Right atrium auricular region (tissue), 2 donors: ENCODE results near the gene VIT. TPM values are rescaled to one million over a fixed set of nuclear protein-coding genes. Genes with fewer than 3 reads are reported as not detected.

ENCODE experiments used
- DNase-seq: peaks from one replicate; pipeline ENCODE4 v3.0.0-alpha.2; 2019; ENCODE audit warnings: low spot score
- H3K27ac ChIP-seq, 2 donors: fragments of 200-600 bp; sonication (generic); 1 replicate in 1 of 2; 2 replicates in 1 of 2; pipeline ENCODE4 v1.5.1; 2016 to 2019
- H3K27me3 ChIP-seq, 2 donors: fragments of 200-600 bp; sonication (generic); one replicate each; pipeline versions ENCODE4 v1.5.1 to v1.6.0; 2017 to 2019
- H3K36me3 ChIP-seq: fragments of 200-600 bp; sonication (generic); one replicate; pipeline ENCODE4 v1.5.1; 2016
- H3K4me1 ChIP-seq, 2 donors: fragments of 200-600 bp; sonication (generic); one replicate each; pipeline versions ENCODE4 v1.5.1 to v1.6.0; 2017 to 2019
- H3K4me3 ChIP-seq, 2 donors: fragments of 200-600 bp; sonication (generic); 1 replicate in 1 of 2; 2 replicates in 1 of 2; pipeline ENCODE4 v1.5.1; 2017 to 2019; ENCODE audit warnings: mild to moderate bottlenecking in 1 of 2, moderate library complexity in 1 of 2
- H3K9me3 ChIP-seq, 2 donors: fragments of 200-600 bp; sonication (generic); one replicate each; pipeline ENCODE4 v1.5.1; 2019
- total RNA-seq, 2 donors: library from RNA; depleted of rRNA; stranded (reverse); fragments of >200 nt; gene quantifications; one replicate each; pipeline ENCODE4 v1.1.0, GENCODE V29; 2016
- TF ChIP-seq, protein P1 (sequence below), 2 donors: fragments of 200-600 bp; sonication (generic); IDR thresholded peaks; one replicate each; pipeline ENCODE4 v1.5.1; 2019; ENCODE audit warnings: antibody characterized with exemption in 2 of 2

VIT gene
- total RNA-seq, 2 donors from 2014 or later, result 12.3 to 16.9 TPM

DNA sequence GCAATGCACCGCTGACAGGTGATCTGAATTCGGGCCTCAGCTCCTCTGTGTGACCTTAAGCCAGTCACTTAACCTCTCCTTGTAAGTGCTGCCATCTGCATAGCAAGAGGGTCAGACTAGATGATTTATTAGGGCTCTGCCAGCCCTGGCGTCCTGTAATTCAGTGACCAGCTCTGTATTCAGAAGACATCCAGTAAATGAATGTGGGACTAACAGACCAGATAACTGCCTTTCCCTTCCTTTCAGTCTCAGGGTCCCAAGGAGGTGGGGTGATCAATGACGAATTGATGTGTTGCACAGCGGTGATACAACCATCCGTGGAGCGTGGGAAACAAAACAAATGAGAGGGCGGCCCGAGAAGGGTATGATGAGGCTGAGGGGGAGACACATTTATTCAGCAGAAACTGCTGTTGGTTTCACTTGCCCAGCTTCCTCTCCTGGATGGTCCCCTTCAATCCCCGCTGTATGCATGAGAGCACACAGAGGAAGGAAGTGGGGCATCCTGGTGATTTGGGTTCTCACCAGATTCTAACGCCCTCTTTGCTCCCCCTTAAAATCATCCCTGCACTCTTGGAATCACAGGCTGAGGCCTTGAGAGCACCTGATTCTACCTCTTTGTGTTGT, 92.8 kb downstream of the VIT start:
- H3K4me3 ChIP-seq, result no peak overlapping the region
- H3K9me3 ChIP-seq, result no peaks in the 10 kb centered on the region
- H3K4me1 ChIP-seq, result no peaks in the 10 kb centered on the region
- DNase-seq, result no peak
- no peaks in the 10 kb centered on the region for H3K27me3 ChIP-seq
- TF ChIP-seq, protein P1, sequence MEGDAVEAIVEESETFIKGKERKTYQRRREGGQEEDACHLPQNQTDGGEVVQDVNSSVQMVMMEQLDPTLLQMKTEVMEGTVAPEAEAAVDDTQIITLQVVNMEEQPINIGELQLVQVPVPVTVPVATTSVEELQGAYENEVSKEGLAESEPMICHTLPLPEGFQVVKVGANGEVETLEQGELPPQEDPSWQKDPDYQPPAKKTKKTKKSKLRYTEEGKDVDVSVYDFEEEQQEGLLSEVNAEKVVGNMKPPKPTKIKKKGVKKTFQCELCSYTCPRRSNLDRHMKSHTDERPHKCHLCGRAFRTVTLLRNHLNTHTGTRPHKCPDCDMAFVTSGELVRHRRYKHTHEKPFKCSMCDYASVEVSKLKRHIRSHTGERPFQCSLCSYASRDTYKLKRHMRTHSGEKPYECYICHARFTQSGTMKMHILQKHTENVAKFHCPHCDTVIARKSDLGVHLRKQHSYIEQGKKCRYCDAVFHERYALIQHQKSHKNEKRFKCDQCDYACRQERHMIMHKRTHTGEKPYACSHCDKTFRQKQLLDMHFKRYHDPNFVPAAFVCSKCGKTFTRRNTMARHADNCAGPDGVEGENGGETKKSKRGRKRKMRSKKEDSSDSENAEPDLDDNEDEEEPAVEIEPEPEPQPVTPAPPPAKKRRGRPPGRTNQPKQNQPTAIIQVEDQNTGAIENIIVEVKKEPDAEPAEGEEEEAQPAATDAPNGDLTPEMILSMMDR (IDR thresholded peaks at IDR 0.05), result no peak
- H3K36me3 ChIP-seq, result no peaks in the 10 kb centered on the region
- H3K27ac ChIP-seq, result no peak overlapping the region

DNA sequence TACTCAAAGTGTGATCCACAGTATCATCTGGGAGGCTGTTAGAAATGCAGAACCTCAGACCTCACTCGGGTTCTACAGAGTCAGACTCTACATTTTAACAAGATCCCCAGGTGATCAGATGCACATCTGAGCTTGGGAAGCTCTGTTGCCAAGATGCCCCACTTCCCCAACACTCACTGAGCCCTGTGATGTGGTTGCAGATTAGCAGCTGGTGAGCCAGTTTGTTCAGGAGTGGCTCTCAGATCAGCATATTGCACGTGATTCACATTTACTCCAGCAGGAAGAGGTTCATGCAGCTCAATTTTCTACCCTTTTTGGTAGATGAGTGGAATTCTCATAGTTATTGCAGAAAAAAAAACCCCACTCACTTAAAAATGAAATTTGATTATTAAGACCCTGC, 96.4 kb downstream of the VIT start:
- TF ChIP-seq, protein P1 (IDR thresholded peaks at IDR 0.05), result no peak
- no peaks in the 10 kb centered on the region for H3K36me3 ChIP-seq
- no peak for DNase-seq

DNA sequence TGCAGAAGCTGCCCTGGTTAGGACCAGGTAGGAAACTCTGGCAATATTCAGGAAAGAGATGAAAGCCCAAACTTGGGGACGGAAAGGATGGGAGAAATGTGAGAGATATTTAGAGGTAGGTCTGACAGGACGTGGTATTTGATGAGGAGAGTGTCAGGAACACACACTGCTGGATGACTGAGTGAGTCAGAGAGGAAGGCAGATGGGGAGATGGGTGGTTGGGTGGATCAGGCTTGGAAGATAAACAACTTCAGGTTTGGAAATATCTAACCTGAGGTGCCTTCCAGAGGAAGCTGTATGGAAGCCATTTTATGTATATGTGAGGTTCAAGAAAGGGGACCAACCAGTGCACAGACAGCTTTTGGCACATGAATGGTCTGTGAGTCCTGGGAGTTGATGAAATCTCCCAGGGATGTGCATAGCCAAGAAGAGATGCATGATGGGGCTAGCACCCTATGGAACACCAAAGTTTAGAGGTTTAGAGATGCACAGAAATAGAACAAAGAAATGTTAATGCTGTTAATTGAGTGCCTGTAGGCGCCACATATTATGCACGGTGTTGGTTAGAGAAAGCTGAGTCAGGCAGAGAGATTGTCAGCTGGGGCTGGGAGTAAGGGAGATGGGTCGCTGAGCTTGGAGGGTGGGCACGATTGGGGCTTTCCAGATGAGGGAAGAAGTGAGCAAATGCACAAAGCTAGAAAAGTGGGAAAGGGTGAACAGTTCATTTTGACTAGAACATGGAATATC, 101.0 kb downstream of the VIT start:
- no peak for DNase-seq
- no peaks in the 10 kb centered on the region for H3K36me3 ChIP-seq
- no peaks in the 10 kb centered on the region for H3K4me1 ChIP-seq
- H3K4me3 ChIP-seq, result no peak overlapping the region
- H3K9me3 ChIP-seq, result no peaks in the 10 kb centered on the region
- no peaks in the 10 kb centered on the region for H3K27me3 ChIP-seq
- TF ChIP-seq, protein P1 (IDR thresholded peaks at IDR 0.05), result no peak
- H3K27ac ChIP-seq, result no peak overlapping the region

More for the DNA sequence above, 96.4 kb downstream of the VIT start:
- Histone ChIP-seq H3K27me3 (no peaks in the 10 kb centered on the region), H3K4me3 (no peak overlapping the region), H3K9me3 (no peaks in the 10 kb centered on the region), H3K27ac (no peak overlapping the region), H3K4me1 (no peaks in the 10 kb centered on the region)

DNA sequence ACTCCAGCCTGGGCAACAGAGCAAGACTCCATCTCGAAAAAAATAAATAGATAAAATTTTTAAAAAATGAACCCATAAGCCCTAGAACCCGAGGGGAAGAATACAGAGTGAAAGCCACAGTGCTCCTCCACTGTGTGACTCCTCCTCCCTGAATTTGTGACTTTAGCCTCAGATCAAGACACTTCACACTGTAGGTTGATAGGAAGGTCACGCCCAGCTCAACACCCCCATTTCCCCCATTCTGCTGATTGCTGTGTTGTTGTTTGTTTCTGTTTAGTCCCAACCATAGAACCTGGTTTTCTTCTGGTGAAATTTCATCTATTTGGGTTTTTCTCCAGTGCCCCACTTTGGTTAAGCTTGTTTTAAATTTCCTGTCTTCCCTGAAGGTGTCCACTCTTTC, 102.2 kb downstream of the VIT start:
- H3K4me1 ChIP-seq, result no peaks in the 10 kb centered on the region
- H3K27ac ChIP-seq, result no peak overlapping the region
- H3K36me3 ChIP-seq, result no peaks in the 10 kb centered on the region
- TF ChIP-seq, protein P1 (IDR thresholded peaks at IDR 0.05), result no peak
- no peaks in the 10 kb centered on the region for H3K27me3 ChIP-seq
- no peak overlapping the region for H3K4me3 ChIP-seq
- peaks cover 0 to 5% of the 10 kb centered on the region in 2 donors for H3K9me3 ChIP-seq
- no peak for DNase-seq

DNA sequence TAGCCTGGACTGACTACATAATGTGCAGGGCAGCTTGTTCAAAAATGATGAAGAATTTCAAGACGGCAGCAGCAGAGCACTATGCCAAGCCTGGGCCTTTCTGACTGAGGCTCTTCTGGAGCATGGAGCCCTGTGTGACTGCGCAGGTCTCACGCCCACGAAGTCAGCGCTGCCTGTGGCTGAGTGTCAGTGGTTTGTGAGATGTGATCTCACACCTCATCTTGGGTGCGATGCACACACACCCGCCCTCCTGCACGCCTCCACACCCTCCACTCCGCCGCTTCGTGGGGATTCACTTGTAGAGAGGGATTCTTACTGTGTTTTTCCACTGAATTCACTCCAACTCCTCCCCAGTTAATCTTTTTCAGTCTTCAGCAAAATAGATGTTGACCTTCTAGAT, 103.9 kb downstream of the VIT start:
- Histone ChIP-seq H3K27ac (no peak overlapping the region), H3K9me3 (peaks cover 0 to 5% of the 10 kb centered on the region in 2 donors), H3K27me3 (no peaks in the 10 kb centered on the region), H3K36me3 (no peaks in the 10 kb centered on the region), H3K4me1 (no peaks in the 10 kb centered on the region), H3K4me3 (no peak overlapping the region)
- DNase-seq, result no peak
- TF ChIP-seq, protein P1 (IDR thresholded peaks at IDR 0.05), result no peak
